ENCODE measurements around the gene PRKCD. TPM values are rescaled to one million over a fixed set of nuclear protein-coding genes. Genes with fewer than 3 reads are reported as not detected.
A peak's percentile ranks its signal among the peaks of the same experiment; 100 is the strongest.

The PRKCD gene
- total RNA-seq, 6 donors from 2014 or later = 57.7 to 116 (median 67.9) TPM

DNA sequence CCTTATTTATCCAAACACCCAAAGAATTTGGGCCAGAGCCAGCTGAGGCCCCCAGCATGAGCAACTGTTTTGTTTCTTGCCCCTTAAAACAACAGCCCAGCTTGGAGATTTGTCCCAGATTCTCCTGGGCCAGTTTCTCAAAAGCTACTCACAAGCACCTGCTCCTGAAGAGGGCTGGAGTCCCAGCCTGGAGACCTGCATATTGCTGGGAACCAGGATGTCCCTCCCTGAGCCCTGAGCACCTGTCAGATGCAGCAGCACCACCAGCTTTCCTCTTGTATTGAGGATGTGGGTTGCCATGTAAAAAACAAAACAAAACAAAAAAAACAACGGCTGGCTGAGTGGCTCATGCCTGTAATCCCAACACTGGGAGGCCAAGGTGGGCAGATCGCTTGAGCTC lies 23.8 kb upstream of the PRKCD start:
- 61 to 70% methylated on average over 2 of the region's 2 CpGs for WGBS, 2 donors
- peaks cover 9 to 26% (median 11%) of the 10 kb centered on the region in 4 donors for H3K4me1 ChIP-seq

DNA sequence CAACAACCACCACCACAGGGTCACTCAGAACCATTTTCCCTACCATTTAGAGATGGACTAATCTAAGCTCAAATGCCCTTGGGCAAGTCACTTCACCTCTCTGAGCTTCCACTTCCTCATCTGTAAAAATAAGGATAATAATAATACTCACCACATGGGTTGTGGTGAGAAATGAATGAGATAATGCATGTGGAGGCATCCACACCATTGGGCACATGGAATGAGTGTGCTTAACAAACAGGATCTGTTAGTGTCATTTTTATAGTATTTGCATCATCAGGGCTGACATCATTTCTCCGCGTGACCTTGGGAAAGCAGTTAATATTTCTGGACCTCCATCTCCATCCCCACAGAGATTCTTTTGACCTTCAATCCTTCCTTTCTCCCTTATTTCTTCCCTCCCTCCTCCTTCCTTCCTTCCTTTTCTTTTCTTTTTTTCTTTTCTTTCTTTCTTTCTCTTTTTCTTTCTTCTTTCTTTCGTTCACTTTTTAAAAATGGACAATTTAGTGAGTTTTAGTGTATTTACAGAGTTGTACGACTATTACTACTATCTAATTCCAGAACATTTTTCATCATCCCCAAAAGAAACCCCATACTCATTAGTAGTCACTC lies 23.1 kb upstream of the PRKCD start:
- Histone ChIP-seq H3K27ac (no peak overlapping the region), H3K36me3 (no peaks in the 10 kb centered on the region), H3K9me3 (no peaks in the 10 kb centered on the region), H3K4me3 (no peak overlapping the region), H3K4me1 (peaks cover 9 to 30% (median 11%) of the 10 kb centered on the region in 4 donors), H3K27me3 (no peaks in the 10 kb centered on the region)
- DNase-seq (no peak), ATAC-seq (ENCODE audit: low FRiP score in 2 of 2) (no peak)
- WGBS, 2 donors = 82 to 92% methylated on average over 4 of the region's 4 CpGs
- TF ChIP-seq POLR2AphosphoS5 (IDR thresholded peaks at IDR 0.05) (no peak), POLR2A (IDR thresholded peaks at IDR 0.05) (no peak)
- TF ChIP-seq, protein P1, sequence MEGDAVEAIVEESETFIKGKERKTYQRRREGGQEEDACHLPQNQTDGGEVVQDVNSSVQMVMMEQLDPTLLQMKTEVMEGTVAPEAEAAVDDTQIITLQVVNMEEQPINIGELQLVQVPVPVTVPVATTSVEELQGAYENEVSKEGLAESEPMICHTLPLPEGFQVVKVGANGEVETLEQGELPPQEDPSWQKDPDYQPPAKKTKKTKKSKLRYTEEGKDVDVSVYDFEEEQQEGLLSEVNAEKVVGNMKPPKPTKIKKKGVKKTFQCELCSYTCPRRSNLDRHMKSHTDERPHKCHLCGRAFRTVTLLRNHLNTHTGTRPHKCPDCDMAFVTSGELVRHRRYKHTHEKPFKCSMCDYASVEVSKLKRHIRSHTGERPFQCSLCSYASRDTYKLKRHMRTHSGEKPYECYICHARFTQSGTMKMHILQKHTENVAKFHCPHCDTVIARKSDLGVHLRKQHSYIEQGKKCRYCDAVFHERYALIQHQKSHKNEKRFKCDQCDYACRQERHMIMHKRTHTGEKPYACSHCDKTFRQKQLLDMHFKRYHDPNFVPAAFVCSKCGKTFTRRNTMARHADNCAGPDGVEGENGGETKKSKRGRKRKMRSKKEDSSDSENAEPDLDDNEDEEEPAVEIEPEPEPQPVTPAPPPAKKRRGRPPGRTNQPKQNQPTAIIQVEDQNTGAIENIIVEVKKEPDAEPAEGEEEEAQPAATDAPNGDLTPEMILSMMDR (IDR thresholded peaks at IDR 0.05) = no peak

More for the DNA sequence above, 23.8 kb upstream of the PRKCD start:
- Histone ChIP-seq H3K36me3 (no peaks in the 10 kb centered on the region), H3K9me3 (no peaks in the 10 kb centered on the region), H3K27ac (no peak overlapping the region), H3K27me3 (no peaks in the 10 kb centered on the region), H3K4me3 (no peak overlapping the region)
- TF ChIP-seq POLR2A (IDR thresholded peaks at IDR 0.05) (no peak), POLR2AphosphoS5 (IDR thresholded peaks at IDR 0.05) (no peak), EP300 (IDR thresholded peaks at IDR 0.05) (no peak)
- TF ChIP-seq, protein P1 (IDR thresholded peaks at IDR 0.05) = no peak
- DNase-seq = no peak
- no peak for ATAC-seq (ENCODE audit: low FRiP score in 2 of 2)

DNA sequence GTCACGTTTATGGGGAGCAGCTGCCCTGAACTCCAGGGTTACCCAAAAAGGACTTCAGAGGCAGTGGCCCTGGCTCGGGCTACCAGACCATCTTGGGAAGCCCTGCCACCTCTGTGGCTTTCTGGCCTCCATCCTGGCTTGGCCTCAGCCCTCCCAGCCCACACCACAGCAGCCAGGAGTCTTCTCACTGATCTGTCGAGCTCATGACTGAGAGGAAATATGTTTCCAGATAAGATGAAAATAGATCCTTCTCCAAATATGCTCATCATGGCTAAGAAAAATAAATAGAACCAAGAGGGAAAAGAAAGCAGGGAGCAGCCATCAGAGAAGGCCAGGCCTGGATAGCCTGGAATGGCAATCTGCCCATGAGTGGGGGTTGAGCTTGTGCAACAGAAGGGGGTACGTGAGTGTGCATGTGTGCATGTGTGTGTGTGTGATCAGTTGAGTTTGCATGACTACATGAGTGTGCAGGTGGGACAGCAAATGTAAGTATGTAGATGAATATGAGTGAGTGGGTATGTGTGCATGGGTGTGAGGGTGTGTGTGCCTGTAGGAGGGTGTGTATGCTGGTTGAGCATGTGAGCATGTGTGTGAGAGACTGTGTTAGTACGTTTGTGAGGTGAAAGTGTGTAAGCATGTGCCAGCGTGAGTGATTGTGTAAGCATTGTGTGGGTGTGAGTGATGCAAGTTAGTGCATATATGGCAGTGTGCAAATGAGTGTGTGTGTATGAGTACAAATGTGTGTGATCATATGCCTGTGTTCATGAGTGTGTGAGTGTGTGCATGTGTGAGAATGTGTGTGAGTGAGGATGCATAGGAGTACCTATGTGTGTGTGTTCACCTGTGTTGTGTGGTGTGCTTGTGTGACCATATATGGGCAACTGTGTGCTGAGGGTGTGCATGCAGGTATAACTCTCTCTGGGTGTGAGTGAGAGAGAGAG lies 20.8 kb upstream of the PRKCD start:
- Histone ChIP-seq H3K4me3 (no peak overlapping the region), H3K27ac (no peak overlapping the region), H3K9me3 (no peaks in the 10 kb centered on the region), H3K36me3 (no peaks in the 10 kb centered on the region), H3K4me1 (peaks cover 3 to 27% (median 7%) of the 10 kb centered on the region in 4 donors), H3K27me3 (no peaks in the 10 kb centered on the region)
- WGBS, 2 donors = 48 to 52% methylated on average over 6 of the region's 6 CpGs
- DNase-seq (no peak), ATAC-seq (ENCODE audit: low FRiP score in 2 of 2) (no peak)
- no peak for TF ChIP-seq POLR2A (IDR thresholded peaks at IDR 0.05)
- TF ChIP-seq, protein P1 (IDR thresholded peaks at IDR 0.05) = no peak
- no peak for TF ChIP-seq POLR2AphosphoS5 (IDR thresholded peaks at IDR 0.05)
- TF ChIP-seq EP300 (IDR thresholded peaks at IDR 0.05) = no peak

DNA sequence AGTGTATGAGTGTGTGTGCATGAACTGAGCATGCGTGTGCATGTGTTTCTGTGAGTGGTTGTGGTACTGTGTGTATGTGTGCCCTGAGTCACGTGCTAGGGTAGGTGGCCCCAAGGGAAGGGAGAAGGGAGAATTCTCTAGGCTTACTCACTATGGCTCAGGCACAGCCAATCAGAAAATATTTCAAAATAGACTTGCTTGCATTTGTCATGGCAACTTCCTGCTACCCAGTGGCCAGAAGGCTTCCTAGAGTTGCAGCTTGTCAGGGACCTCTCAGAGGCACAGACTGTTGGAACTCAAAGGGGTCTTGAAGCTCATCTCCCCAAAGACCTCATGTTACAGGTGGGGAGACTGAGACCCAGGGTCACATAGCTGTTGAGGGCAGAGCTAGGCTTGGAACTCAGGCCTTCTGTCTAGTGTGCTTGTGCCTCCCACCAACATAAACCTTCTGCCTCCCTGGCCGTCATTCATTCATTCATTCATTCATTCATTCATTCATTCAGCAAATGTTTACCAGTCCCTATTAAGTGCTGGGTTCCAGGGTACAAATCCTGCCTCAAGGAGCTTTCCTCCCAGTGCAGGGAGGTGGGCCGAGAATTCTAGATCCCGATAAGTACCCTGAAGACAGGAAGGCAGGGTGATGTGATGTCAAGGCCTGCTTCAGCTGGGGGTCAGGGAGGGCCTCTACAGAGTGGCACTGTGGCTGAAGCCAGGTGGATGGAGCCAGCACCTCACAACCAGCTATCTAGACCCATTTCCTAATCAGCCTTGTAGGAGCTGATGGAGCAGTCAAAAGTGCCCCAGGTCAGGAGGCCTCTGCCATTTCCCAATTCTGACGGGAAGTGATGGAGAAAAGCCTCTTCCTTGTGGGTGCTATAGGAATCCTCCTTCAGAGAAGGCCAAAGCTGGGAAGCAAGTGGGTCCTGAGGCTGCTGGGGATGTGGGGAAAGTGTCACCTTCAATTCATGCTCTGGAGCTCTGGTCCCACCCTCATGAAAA lies 19.9 kb upstream of the PRKCD start:
- Histone ChIP-seq H3K27me3 (no peaks in the 10 kb centered on the region), H3K4me1 (peaks cover 3 to 31% (median 9%) of the 10 kb centered on the region in 4 donors), H3K9me3 (no peaks in the 10 kb centered on the region), H3K27ac (peak overlapping the region in 2 of 4 donors; percentile 26 to 56), H3K4me3 (no peak overlapping the region), H3K36me3 (no peaks in the 10 kb centered on the region)
- WGBS, 2 donors = 72 to 74% methylated on average over 6 of the region's 6 CpGs
- TF ChIP-seq, protein P1 (IDR thresholded peaks at IDR 0.05) = no peak
- no peak for TF ChIP-seq POLR2AphosphoS5 (IDR thresholded peaks at IDR 0.05)
- no peak for TF ChIP-seq EP300 (IDR thresholded peaks at IDR 0.05)
- no peak for TF ChIP-seq POLR2A (IDR thresholded peaks at IDR 0.05)
- DNase-seq (no peak), ATAC-seq (ENCODE audit: low FRiP score in 2 of 2) (peak; percentile 38 to 56)

Measured in upper lobe of left lung (tissue), 6 donors.